KMS-11 (cell line): Measurements from ENCODE around the gene NKAIN2.

Source experiments
- H2AFZ ChIP-seq: fragments of 200-600 bp; sonication (generic); 2 replicates; pipeline ENCODE4 v1.6.1; 2016; ENCODE audit warnings: antibody characterized with exemption, mixed run types, low read depth
- H3K27ac ChIP-seq: fragments of 200-600 bp; sonication (generic); 2 replicates; pipeline ENCODE4 v1.6.1; 2016; ENCODE audit warnings: mild to moderate bottlenecking, mixed run types
- H3K27me3 ChIP-seq: fragments of 200-600 bp; sonication (generic); 2 replicates; pipeline ENCODE4 v1.6.1; 2017; ENCODE audit warnings: mild to moderate bottlenecking, low read depth, mixed run types, moderate library complexity; ENCODE audit not compliant: insufficient read depth
- H3K36me3 ChIP-seq: fragments of 200-600 bp; sonication (generic); 2 replicates; pipeline ENCODE4 v1.6.1; 2017; ENCODE audit warnings: mild to moderate bottlenecking, mixed run types; ENCODE audit not compliant: insufficient read depth
- H3K4me1 ChIP-seq: fragments of 200-600 bp; sonication (generic); 2 replicates; pipeline ENCODE4 v1.6.1; 2016; ENCODE audit warnings: mild to moderate bottlenecking, low read depth, mixed run types; ENCODE audit not compliant: poor library complexity, severe bottlenecking
- H3K4me2 ChIP-seq: fragments of 200-600 bp; sonication (generic); 2 replicates; pipeline ENCODE4 v1.7.0; 2016; ENCODE audit warnings: mild to moderate bottlenecking, mixed run types
- H3K4me3 ChIP-seq: fragments of 200-600 bp; sonication (generic); IDR thresholded peaks from 2 replicates; pipeline ENCODE4 v1.6.1; 2017; ENCODE audit warnings: low read depth, low read length, mixed read lengths; ENCODE audit not compliant: insufficient read depth
- H3K79me2 ChIP-seq: fragments of 200-600 bp; sonication (generic); 2 replicates; pipeline ENCODE4 v1.6.1; 2016; ENCODE audit warnings: low read depth, mixed run types; ENCODE audit not compliant: insufficient read depth
- H3K9ac ChIP-seq: fragments of 200-600 bp; sonication (generic); 2 replicates; pipeline ENCODE4 v1.6.1; 2016; ENCODE audit warnings: mild to moderate bottlenecking, mixed run types
- H4K20me1 ChIP-seq: fragments of 200-600 bp; sonication (generic); 2 replicates; pipeline ENCODE4 v1.6.1; 2016; ENCODE audit warnings: mild to moderate bottlenecking, mixed run types; ENCODE audit not compliant: insufficient read depth
- TF ChIP-seq, protein P1 (sequence below): fragments of 200-600 bp; sonication (generic); conservative IDR thresholded peaks from 2 replicates; pipeline ENCODE4 v1.6.1; 2017; ENCODE audit warnings: low read depth, mild to moderate bottlenecking, antibody characterized with exemption, low read length, moderate library complexity, mixed read lengths

Gene NKAIN2

DNA sequence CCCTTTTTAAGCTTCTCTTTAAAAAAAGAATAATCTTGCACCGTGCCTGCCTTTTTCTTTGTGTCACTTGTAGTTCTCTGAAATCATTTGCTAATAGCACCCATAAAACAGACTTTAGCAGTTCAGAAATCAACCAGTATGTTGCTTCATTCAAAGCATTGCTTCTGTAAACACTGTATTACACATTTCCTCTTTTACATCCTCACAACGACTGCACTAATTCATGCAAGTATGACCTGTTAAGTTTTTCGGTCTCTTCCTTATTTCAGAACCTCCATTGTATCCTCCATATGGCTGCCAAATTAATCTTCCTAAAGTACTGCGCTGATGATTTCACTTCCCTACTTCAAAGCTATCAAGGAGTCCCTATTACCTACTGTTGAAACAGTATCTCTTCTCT, 1015.7 kb downstream of the NKAIN2 start:
- TF ChIP-seq, protein P1, sequence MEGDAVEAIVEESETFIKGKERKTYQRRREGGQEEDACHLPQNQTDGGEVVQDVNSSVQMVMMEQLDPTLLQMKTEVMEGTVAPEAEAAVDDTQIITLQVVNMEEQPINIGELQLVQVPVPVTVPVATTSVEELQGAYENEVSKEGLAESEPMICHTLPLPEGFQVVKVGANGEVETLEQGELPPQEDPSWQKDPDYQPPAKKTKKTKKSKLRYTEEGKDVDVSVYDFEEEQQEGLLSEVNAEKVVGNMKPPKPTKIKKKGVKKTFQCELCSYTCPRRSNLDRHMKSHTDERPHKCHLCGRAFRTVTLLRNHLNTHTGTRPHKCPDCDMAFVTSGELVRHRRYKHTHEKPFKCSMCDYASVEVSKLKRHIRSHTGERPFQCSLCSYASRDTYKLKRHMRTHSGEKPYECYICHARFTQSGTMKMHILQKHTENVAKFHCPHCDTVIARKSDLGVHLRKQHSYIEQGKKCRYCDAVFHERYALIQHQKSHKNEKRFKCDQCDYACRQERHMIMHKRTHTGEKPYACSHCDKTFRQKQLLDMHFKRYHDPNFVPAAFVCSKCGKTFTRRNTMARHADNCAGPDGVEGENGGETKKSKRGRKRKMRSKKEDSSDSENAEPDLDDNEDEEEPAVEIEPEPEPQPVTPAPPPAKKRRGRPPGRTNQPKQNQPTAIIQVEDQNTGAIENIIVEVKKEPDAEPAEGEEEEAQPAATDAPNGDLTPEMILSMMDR = no peak
- H3K79me2 ChIP-seq = no peaks in the 10 kb centered on the region
- H3K4me2 ChIP-seq = no peak overlapping the region
- no peaks in the 10 kb centered on the region for H3K36me3 ChIP-seq
- H3K9ac ChIP-seq = no peak overlapping the region
- H2AFZ ChIP-seq = no peak overlapping the region
- no peaks in the 10 kb centered on the region for H3K4me1 ChIP-seq
- no peak overlapping the region for H3K27ac ChIP-seq
- H4K20me1 ChIP-seq = no peaks in the 10 kb centered on the region
- H3K27me3 ChIP-seq = no peaks in the 10 kb centered on the region
- no peak overlapping the region for H3K4me3 ChIP-seq

DNA sequence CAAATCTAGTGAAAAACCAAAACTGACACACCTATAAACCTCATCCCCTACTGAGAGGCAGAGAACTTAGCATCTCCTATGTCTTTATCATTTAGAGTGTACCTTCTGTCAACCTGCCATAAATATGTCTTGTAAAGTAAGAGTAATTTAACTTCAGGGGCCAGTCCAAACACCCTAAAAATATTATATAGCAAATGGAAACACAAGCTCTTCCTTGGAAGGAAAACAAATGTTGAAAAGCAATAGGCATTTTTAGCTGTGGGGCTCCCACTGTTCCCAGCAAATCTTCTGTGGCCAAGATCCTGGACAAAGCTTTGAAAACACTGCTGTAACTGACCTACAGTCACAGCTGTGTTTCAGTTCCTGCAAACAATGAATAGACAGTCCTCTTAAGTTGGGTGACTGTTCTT, 1018.5 kb downstream of the NKAIN2 start:
- H3K27me3 ChIP-seq = no peaks in the 10 kb centered on the region
- no peaks in the 10 kb centered on the region for H4K20me1 ChIP-seq
- no peak overlapping the region for H2AFZ ChIP-seq
- H3K79me2 ChIP-seq = no peaks in the 10 kb centered on the region
- H3K9ac ChIP-seq = no peak overlapping the region
- no peak overlapping the region for H3K27ac ChIP-seq
- no peaks in the 10 kb centered on the region for H3K36me3 ChIP-seq
- H3K4me1 ChIP-seq = no peaks in the 10 kb centered on the region
- no peak overlapping the region for H3K4me2 ChIP-seq
- H3K4me3 ChIP-seq = no peak overlapping the region
- TF ChIP-seq, protein P1 = no peak

DNA sequence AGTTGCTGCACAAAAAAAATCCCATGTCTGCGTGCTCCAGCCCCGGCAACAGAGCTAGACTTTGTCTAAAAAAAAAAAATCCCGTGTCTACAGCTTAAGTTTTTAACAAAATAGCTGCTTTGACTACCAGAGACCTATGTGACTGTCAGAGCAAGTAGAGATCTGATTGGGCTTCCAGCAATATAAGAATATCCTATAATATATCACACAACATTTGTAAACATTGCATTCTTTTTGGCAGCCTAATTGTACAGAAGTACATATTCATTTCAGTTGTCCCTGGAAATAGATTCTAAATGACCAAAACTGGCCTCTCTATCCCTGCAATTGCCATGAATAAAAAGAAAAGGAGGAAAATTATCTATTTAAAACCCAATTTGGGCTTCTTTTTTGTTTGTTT, 1019.1 kb downstream of the NKAIN2 start:
- Histone ChIP-seq H2AFZ (no peak overlapping the region), H3K4me1 (no peaks in the 10 kb centered on the region), H3K4me2 (no peak overlapping the region), H3K9ac (no peak overlapping the region), H3K27me3 (no peaks in the 10 kb centered on the region), H3K4me3 (no peak overlapping the region), H3K27ac (no peak overlapping the region), H3K79me2 (no peaks in the 10 kb centered on the region), H4K20me1 (no peaks in the 10 kb centered on the region), H3K36me3 (no peaks in the 10 kb centered on the region)
- TF ChIP-seq, protein P1 = no peak

DNA sequence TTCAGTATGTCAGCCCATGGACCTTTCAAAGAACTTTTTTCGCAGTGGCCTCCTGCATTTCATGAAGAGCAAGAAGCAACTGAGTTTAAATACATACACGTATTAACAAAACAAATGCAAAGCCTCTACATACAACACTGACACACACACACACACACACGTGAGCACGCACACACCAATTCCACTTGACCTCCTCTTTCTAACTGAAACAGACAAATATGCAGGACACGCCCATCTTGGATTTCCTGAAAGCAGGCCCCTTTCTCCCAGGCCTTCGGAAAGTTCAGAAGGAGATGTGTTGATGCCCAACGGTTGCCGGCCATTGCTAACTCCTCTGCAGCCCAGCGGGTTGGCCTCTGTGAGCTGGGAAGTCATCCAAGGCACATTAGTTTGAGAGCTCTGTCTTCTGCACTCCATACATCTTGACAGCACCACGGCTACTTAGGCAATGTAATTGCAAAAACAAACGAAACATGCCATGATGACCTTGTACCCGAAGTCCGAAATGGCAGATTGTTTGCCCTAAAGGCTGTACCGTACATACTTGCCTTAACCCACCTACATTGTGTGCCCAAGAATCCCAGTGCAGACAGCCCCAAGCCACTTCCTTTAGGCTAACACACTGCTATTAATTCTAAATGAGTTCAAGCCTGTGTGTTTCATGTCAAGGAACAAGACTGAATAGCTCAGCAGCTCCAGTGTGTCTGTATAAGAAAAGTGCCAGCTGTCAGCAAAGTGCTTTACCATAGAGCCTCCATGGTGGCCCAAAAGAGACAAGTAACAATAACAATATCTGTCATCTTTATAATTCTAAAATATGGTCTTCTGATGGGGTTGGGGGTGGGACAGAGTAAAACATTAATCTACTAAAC, 1019.8 kb downstream of the NKAIN2 start:
- Histone ChIP-seq H4K20me1 (no peaks in the 10 kb centered on the region), H3K27ac (no peak overlapping the region), H3K79me2 (no peaks in the 10 kb centered on the region), H3K4me2 (no peak overlapping the region), H2AFZ (no peak overlapping the region), H3K9ac (no peak overlapping the region), H3K27me3 (no peaks in the 10 kb centered on the region), H3K36me3 (no peaks in the 10 kb centered on the region), H3K4me3 (no peak overlapping the region), H3K4me1 (no peaks in the 10 kb centered on the region)
- TF ChIP-seq, protein P1 = no peak
